T-helper 2 cell treated with Interferon-gamma antibody and Interleukin-4, amounts not matched to agents 100 ng/mL and 5 ng/mL, for 36 hours (primary cell): ENCODE results near the gene HK1. TPM values are rescaled to one million over a fixed set of nuclear protein-coding genes. Genes with fewer than 3 reads are reported as not detected.
"Not testable (repeated sequence)": the region's sequence is repeated elsewhere in the genome, so short reads cannot be mapped to it uniquely, and the experiment has no call there.

ENCODE experiments used
- intact Hi-C: fragments of 100-400 bp; cut with micrococcal nuclease; formaldehyde crosslinking; loops from one replicate; pipeline ENCODE4 v1.15.1; 2023
- total RNA-seq: library from RNA; stranded (reverse); gene quantifications from 2 replicates; pipeline ENCODE4 v1.2.3, GENCODE V29; 2022

HK1 gene
- total RNA-seq, 1 donor from 2014 or later: 147 TPM

- intact Hi-C loops: no loop called here
Observed at GRCh38 chr10:69443354-69443753, 165.1 kb downstream of the HK1 start.

- intact Hi-C loops: loop anchor here (5.0 kb wide), 1 partner anchor 1337 kb away; no protein-coding TSS in a partner anchor
Observed at GRCh38 chr10:69445041-69445440, 166.7 kb downstream of the HK1 start.

- intact Hi-C loops: loop anchor here (5.0 kb wide), 1 partner anchor 1336 kb away; no protein-coding TSS in a partner anchor
Observed at GRCh38 chr10:69446229-69446628, 167.9 kb downstream of the HK1 start.

GRCh38 chr10:69446650-69447151, 168.4 kb downstream of the HK1 start:
- intact Hi-C loops: loop anchor here (5.0 kb wide), 1 partner anchor 1336 kb away; no protein-coding TSS in a partner anchor

GRCh38 chr10:69449841-69450240, 171.5 kb downstream of the HK1 start:
- intact Hi-C loops: loop anchor here (5.0 kb wide), 1 partner anchor 1332 kb away; no protein-coding TSS in a partner anchor

GRCh38 chr10:69450395-69450794, 172.1 kb downstream of the HK1 start:
- intact Hi-C loops: not testable (repeated sequence)

- intact Hi-C loops: no loop called here
Observed at GRCh38 chr10:69451209-69451783, 173.0 kb downstream of the HK1 start, which contains the start of gene TSPAN15. Gene TSPAN15, plus strand, starts transcription at chr10:69451465. Its CDS starts 130 bp downstream, at chr10:69451595.

Other genes starting within 250 kb of the HK1 start
- gene SRGN, start 190.4 kb upstream of the HK1 start, total RNA-seq: 215 and 220 TPM in 2 replicates
- gene VPS26A, start 154.3 kb upstream of the HK1 start, total RNA-seq: 35.4 and 38.5 TPM in 2 replicates
- gene SUPV3L1, start 98.3 kb upstream of the HK1 start, total RNA-seq: 42.2 and 43.8 TPM in 2 replicates
- gene HKDC1, start 58.2 kb upstream of the HK1 start, total RNA-seq: 1.3 and 2.9 TPM in 2 replicates
- gene TACR2, start 138.4 kb downstream of the HK1 start, total RNA-seq: not detected in 2 replicates
- 1.0 TPM in 2 replicates for gene TSPAN15, start 173.0 kb downstream of the HK1 start, total RNA-seq